Glutamatergic neuron (in vitro differentiated cells): Measurements from ENCODE around the gene EPB41L2. TPM values are rescaled to one million over a fixed set of nuclear protein-coding genes. Genes with fewer than 3 reads are reported as not detected.

Source experiments
- DNase-seq: peaks from one replicate; pipeline ENCODE4 v3.0.0; 2022
- H3K27ac Mint-ChIP-seq: one replicate; pipeline ENCODE4 v1.8.0; 2020; ENCODE audit warnings: mild to moderate bottlenecking, mixed read lengths, inconsistent platforms; ENCODE audit not compliant: unreplicated experiment
- H3K27me3 Mint-ChIP-seq: one replicate; pipeline ENCODE4 v1.8.0; 2020; ENCODE audit warnings: mild to moderate bottlenecking, moderate library complexity, mixed read lengths, inconsistent platforms; ENCODE audit not compliant: unreplicated experiment
- H3K36me3 Mint-ChIP-seq: one replicate; pipeline ENCODE4 v1.8.0; 2020; ENCODE audit warnings: mild to moderate bottlenecking, mixed read lengths, inconsistent platforms; ENCODE audit not compliant: unreplicated experiment
- H3K4me1 Mint-ChIP-seq: one replicate; pipeline ENCODE4 v1.8.0; 2020; ENCODE audit warnings: mild to moderate bottlenecking, low read depth, mixed read lengths, inconsistent platforms; ENCODE audit not compliant: unreplicated experiment
- H3K4me3 Mint-ChIP-seq: one replicate; pipeline ENCODE4 v1.8.0; 2020; ENCODE audit warnings: mild to moderate bottlenecking, mixed read lengths, inconsistent platforms; ENCODE audit not compliant: unreplicated experiment
- H3K9me3 Mint-ChIP-seq: one replicate; pipeline ENCODE4 v1.8.0; 2020; ENCODE audit warnings: mild to moderate bottlenecking, moderate library complexity, mixed read lengths, inconsistent platforms; ENCODE audit not compliant: unreplicated experiment
- CTCF ChIP-seq: fragments of 200-600 bp; sonication (generic); IDR thresholded peaks from one replicate; pipeline ENCODE4 v1.5.0; 2021; ENCODE audit not compliant: partially characterized antibody, unreplicated experiment
- total RNA-seq: library from RNA; stranded (reverse); fragmentation: NEBNext Ultra II Directional; extraction: Animal tissue kit (Norgen Biotek cat#: 25700); gene quantifications from one replicate; pipeline ENCODE4 v1.2.1, GENCODE V29; 2021; ENCODE audit not compliant: unreplicated experiment

EPB41L2 gene
- total RNA-seq, 1 donor from 2014 or later = 36.2 TPM

GRCh38 chr6:130970839-130971410 is 92.1 kb downstream of the EPB41L2 start:
- Mint-ChIP-seq H3K9me3 (no peaks in the 10 kb centered on the region), H3K4me1 (peaks cover 5% of the 10 kb centered on the region), H3K4me3 (no peak overlapping the region), H3K27ac (no peak overlapping the region), H3K27me3 (no peaks in the 10 kb centered on the region), H3K36me3 (no peaks in the 10 kb centered on the region)
- no peak for TF ChIP-seq CTCF
- no peak for DNase-seq

- peaks cover 5% of the 10 kb centered on the region for H3K4me1 Mint-ChIP-seq
- H3K27me3 Mint-ChIP-seq = no peaks in the 10 kb centered on the region
- no peaks in the 10 kb centered on the region for H3K36me3 Mint-ChIP-seq
- DNase-seq = no peak
- no peak for TF ChIP-seq CTCF
- no peak overlapping the region for H3K4me3 Mint-ChIP-seq
- H3K27ac Mint-ChIP-seq = no peak overlapping the region
- no peaks in the 10 kb centered on the region for H3K9me3 Mint-ChIP-seq
Observed at GRCh38 chr6:130969791-130970491, 93.1 kb downstream of the EPB41L2 start.

- Mint-ChIP-seq H3K36me3 (no peaks in the 10 kb centered on the region), H3K4me1 (peaks cover 5% of the 10 kb centered on the region), H3K27ac (no peak overlapping the region), H3K4me3 (no peak overlapping the region), H3K9me3 (no peaks in the 10 kb centered on the region), H3K27me3 (no peaks in the 10 kb centered on the region)
- TF ChIP-seq CTCF = no peak
- no peak for DNase-seq
Observed at GRCh38 chr6:130969166-130969565, 93.9 kb downstream of the EPB41L2 start.

DNA sequence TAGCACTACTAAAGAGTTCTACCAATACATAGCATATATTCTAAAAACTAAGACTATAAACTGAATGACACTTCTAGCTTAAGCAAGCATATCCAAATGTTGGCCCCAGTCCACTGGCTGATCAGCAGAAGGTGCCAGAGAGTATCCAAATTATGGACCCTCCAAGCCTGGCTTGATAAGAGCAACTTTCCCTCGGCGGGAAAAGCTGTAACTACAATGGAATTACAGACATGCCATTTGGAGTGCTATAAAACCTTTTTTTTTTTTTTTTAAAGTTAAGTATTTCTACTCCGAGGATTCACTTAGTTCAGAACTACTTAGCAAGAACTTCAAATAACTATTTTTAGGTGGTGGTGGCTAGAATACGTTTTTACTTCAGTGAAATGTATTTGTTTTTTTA is 94.6 kb downstream of the EPB41L2 start:
- H3K36me3 Mint-ChIP-seq = no peaks in the 10 kb centered on the region
- peaks cover 5% of the 10 kb centered on the region for H3K4me1 Mint-ChIP-seq
- H3K27me3 Mint-ChIP-seq = no peaks in the 10 kb centered on the region
- no peak for DNase-seq
- H3K4me3 Mint-ChIP-seq = no peak overlapping the region
- H3K27ac Mint-ChIP-seq = no peak overlapping the region
- TF ChIP-seq CTCF = no peak
- H3K9me3 Mint-ChIP-seq = no peaks in the 10 kb centered on the region
